22Rv1 (cell line): ENCODE results near the gene TRERF1.

Experiments used
- CTCF ChIP-seq: fragments of 450-650 bp; IDR thresholded peaks from 2 replicates; pipeline ENCODE4 v1.5.1; 2017; ENCODE audit warnings: mild to moderate bottlenecking
- ZFX ChIP-seq: fragments of 450-650 bp; IDR thresholded peaks from 2 replicates; pipeline ENCODE4 v1.6.1; 2017; ENCODE audit warnings: antibody characterized with exemption, borderline replicate concordance

- no peak for TF ChIP-seq CTCF
- no peak for TF ChIP-seq ZFX
Observed at GRCh38 chr6:42301986-42302385, 149.7 kb downstream of the TRERF1 start.
